DMS153 treated with DMSO at 0.1 percent for 48 hours (cell line): ENCODE results near the gene ROBO1.

Experiments
- DNase-seq: peaks from one replicate; lab custom pipeline; 2025; ENCODE audit not compliant: unreplicated experiment; lab: John Stamatoyannopoulos, UW

Gene ROBO1

DNA sequence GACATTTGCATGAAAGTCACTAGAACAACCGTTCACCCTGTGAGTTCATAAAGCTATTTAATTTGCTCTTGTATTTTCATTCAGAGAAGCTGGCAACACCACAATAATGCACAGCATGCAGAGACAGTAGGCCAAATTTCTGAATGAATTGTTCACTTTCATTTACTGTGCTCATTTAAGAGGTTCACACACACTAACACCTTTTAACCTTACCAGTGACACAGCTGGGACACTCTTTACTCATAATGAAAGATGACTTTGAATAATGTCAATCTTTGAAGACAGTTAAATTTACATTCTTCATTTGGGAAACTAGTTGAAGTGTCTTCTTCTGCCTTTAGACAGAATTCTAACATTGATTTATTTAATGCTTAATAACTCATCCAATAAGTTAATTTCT, 95.7 kb downstream of the ROBO1 start:
- no peak for DNase-seq

GRCh38 chr3:79670178-79670577, 97.6 kb downstream of the ROBO1 start:
- no peak for DNase-seq

GRCh38 chr3:79664455-79664854, 103.3 kb downstream of the ROBO1 start:
- no peak for DNase-seq

DNA sequence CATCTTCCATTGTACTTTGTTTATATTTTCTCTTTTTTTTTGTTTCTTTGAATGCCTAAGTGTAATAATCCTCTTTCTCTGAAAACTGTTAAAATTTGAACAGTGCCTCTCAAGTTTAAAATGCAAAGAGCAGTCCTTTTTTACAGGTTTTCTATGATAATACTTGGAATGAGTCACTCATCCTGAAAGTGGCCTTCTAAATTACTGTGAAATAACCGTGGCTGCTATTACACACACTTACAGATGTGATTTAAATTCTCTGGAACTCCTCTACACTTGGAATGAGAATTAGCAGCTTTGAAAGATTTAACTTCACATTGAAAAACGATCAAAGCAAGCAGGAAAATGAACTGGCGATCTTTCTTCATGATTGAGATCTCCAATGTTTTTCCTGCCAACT, 105.9 kb downstream of the ROBO1 start:
- no peak for DNase-seq

- DNase-seq = no peak
These were observed 110.7 kb downstream of the ROBO1 start for GRCh38 chr3:79657076-79657475.

- no peak for DNase-seq
These were observed 113.8 kb downstream of the ROBO1 start for GRCh38 chr3:79654019-79654418.

DNA sequence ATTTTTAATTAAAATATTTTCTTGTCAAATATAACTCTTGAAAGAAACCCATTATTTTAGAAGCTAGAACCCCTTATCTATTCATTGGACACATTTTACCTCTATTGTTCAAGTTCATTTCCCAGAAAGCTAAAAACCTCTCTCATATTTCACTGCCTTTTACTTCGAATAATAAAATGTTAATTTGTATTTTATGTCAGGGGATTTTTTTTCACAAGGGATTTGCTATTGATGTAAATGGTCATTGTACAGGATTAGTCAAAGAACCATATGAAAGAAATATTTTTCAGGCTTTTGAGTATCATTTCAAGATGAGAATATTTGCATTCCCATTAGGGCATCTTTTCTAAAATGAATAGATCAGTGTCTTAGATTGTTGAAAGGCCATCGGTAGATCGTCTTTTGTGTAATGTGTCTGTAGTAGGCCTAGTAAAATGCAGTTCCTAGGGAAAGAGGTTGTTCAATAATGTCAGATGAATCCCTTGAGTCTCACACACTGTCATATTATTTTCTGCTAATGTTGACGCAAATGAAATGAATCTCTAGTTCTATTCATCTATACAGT, 114.5 kb downstream of the ROBO1 start:
- DNase-seq = no peak

DNA sequence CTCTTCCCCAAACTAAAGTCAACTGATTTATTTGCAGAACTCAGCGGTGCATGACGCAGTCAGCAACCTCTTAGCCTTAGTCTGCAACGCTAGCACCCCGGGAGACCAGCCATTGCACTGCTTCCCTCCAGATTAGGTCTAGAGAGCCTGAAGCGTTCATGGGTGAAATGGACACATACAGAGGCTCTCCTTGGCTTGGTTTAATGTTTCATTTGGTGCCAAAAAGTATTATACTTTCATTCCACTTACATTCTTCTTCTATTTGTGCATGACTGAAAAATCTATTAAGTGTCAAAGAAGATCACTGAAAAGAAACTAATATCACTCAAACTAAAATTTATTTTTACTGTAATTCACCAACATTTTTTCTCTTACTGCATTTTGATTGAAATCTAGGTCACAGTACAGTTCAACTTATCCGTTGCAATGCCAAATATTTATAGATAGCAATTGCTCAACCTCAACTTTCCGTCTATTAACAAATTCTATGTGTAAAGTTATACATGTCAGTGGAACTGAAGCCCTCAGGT, 116.2 kb downstream of the ROBO1 start:
- DNase-seq = peak; percentile 6

GRCh38 chr3:79639855-79640254, 127.9 kb downstream of the ROBO1 start:
- no peak for DNase-seq

DNA sequence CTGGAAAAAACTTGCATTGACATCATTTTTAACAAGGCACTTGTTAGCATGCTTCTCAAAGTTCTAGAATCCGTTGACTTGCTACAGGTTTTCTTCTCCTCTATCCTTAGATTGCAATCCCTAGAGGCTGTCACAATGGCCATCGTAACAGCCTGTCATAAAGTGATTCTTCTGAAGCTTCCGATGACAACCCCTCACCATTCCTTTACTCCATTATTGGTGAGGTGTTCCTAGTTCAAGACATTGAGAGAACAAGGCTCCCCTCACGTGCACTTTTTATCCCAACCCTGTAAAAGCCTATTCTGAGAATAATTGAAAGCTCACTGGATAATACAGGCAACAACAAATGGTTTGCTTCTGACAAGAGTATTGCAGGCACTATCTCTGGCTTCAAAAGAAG, 131.4 kb downstream of the ROBO1 start:
- DNase-seq = no peak

DNA sequence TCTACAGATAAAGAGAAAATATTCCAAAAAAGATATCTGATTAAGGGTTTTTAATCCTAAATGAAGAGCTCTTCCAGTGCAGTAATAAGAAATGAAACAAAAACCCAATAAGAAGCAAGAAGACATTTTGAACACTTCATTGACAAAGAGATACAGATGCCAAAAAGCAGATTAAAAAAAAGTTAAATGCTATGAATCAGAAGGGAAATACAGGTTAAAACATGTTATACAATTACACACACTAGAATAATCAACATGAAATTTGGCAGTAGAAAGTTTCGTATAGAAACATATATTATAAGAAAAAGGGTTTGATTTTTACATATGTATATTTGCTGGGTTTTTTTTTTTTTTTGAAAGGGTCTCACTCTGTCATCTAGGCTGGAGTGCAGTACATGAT, 135.0 kb downstream of the ROBO1 start:
- DNase-seq = no peak

DNA sequence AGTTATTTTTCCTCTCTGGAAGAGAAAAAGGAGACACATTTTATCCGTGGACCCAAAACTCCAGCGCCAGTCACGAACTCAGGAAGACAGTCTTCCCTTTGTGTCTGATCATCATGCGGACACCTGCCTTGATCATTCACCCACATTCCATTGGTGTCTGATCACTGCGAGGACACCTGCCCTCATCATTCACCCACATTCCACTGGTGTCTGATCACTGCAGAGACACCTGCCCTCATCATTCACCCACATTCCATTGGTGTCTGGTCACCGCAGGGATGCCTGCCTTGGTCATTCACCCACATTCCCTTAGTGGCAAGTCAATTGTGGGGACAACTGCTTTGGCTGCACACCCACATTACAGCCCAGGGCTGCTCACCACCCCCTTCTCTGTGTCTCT, 148.9 kb downstream of the ROBO1 start:
- DNase-seq = no peak

- DNase-seq = no peak
These were observed 161.4 kb downstream of the ROBO1 start for GRCh38 chr3:79606414-79606813.

DNA sequence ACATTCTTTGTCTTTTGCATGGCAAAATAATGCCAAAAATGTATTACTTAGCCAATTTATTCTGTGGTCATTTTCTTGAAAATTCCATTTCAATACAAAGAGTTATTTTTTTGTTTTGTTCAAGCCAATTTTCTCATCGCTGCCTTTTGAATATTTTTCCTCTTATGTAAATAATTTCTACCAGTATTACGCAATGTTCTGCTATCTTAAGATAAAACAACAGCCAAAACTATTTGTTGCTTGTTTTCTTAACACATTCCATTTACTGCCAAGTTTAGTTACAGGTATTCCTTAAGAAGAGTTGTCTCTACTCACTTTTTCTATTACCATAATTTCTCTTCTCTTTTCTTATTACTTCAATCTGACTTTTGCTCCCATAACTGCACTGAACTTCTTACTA, 163.1 kb downstream of the ROBO1 start:
- DNase-seq = no peak

- DNase-seq = no peak
These were observed 165.4 kb downstream of the ROBO1 start for GRCh38 chr3:79602385-79602784.

DNA sequence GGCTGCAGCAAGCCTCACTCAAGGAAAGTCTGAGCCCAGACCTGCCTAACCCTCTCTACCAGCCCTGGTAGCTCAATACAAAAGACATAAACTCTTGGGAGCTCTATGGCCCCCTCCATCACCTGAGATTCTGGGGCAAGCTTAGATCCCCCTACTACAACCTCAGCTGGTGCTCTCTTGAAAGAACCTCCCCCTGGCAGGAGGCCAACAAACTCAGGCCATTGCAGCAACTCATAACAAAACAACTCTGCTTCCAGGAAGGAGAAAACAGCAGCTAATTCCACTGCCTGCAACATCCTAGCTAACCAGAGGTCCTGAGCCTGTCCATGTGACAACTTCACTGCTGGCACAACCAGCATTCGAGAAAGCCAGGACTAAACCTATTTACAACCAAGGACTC, 169.2 kb downstream of the ROBO1 start:
- peak; percentile 15 for DNase-seq

- DNase-seq = no peak
These were observed 170.1 kb downstream of the ROBO1 start for GRCh38 chr3:79597709-79598108.

- no peak for DNase-seq
These were observed 180.6 kb downstream of the ROBO1 start for GRCh38 chr3:79587150-79587549.

GRCh38 chr3:79586232-79586631, 181.6 kb downstream of the ROBO1 start:
- DNase-seq = no peak

DNA sequence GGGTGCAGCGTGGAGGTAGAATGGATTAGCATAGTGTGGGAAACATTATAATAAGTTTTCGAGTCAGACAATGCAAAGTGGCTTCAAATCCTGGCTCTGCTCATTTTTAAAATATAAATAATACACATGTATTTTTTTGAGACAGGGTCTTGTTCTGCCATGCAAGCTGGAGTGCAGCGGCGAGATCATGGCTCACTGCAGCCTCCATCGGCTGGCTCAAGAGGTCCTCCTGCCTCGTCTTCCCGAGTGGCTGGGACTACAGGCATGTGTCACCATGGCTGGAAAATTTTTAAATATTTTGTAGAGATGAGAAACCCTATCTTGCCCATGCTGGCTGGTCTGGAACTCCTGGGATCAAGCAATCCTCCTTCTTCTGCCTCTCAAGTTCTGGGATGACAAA, 194.9 kb downstream of the ROBO1 start:
- no peak for DNase-seq

GRCh38 chr3:79568938-79569337, 198.9 kb downstream of the ROBO1 start:
- no peak for DNase-seq

DNA sequence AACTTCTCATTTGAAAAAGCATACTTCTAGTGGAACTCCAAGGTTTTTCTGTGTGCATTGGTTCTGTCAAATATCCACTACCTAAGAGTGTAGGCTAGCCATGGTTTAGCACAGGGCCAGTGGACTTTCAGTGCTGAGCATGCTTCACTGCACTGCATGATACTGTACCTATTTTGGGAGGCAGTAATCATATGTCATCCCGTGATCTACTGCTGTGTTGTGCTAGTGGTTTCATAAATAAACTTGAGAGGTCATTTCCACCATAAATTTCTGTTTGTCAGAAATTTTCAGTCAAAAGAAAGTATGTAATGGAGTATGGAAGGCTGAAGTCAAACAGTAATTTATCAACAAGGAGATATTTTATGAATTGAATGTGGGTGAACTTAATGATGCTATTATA, 203.6 kb downstream of the ROBO1 start:
- DNase-seq = no peak

DNA sequence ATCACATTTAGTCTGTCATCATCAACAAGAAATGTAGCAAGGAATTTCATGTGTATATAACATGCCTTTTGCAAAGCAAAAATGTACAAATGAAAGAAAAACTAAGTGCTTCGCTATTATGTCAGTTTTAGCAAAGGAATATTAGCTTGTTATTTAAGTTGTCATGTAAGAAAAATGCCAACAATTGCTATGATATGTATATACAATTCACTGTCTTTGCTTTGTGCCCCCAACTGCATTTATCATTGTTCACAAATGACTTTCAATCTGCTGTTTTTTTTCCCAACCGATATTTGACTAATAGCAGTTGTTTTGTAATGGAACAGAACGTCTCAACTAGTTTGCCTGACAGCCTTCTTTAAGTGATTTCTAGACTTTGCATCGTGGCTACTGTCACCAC, 207.1 kb downstream of the ROBO1 start:
- no peak for DNase-seq

- DNase-seq = no peak
These were observed 208.9 kb downstream of the ROBO1 start for GRCh38 chr3:79558943-79559342.
